HG03066 (cell line): Measurements from ENCODE around the gene OTX1.

ENCODE experiments used
- ATAC-seq: cut with Tn5 transposase; IDR thresholded peaks from one replicate; pipeline ENCODE4 v1.9.1; 2021; ENCODE audit warnings: low read depth; ENCODE audit not compliant: unreplicated experiment

OTX1 gene

DNA sequence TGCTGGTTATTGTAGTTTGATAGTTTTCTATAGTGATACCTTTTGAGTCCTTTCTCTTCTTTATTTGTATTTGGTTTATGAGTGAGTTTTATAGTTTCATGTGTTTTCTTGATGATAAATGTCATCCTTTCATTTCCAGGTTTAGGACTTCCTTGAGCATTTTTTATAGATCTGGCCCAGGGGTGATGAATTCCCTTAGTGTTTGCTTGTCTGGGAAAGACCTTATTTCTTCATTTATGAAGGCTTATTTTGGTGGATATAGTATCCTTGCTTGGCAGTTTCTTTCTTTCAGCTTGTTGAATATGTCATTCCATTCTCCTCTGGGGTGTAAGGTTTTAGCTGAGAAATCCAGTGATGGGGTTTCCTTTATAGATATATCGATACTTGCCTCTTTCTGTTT is 53.9 kb downstream of the OTX1 start:
- ATAC-seq = no peak
